BLaER1 treated with 17β-estradiol and CSF1 and Interleukin-3, amounts not matched to agents 10 nM and 100 nM (cell line): ENCODE data around the gene CASS4.
A peak's percentile ranks its signal among the peaks of the same experiment; 100 is the strongest.

ENCODE experiments used
- H3K27ac ChIP-seq, 11 experiments: shearing (Covaris generic); formaldehyde crosslinking; 2 replicates each; pipeline ENCODE4 v1.8.1; 2022
- H3K27me3 ChIP-seq, 11 experiments: shearing (Covaris generic); formaldehyde crosslinking; 2 replicates each; pipeline ENCODE4 v1.8.1; 2022
- H3K36me3 ChIP-seq, 11 experiments: shearing (Covaris generic); formaldehyde crosslinking; 2 replicates each; pipeline ENCODE4 v1.8.1; 2022
- H3K4me1 ChIP-seq, 10 experiments: shearing (Covaris generic); formaldehyde crosslinking; 2 replicates each; pipeline ENCODE4 v1.8.1; 2022
- H3K4me2 ChIP-seq, 11 experiments: shearing (Covaris generic); formaldehyde crosslinking; 2 replicates each; pipeline ENCODE4 v1.8.1; 2022
- H3K4me3 ChIP-seq, 10 experiments: shearing (Covaris generic); formaldehyde crosslinking; 2 replicates each; pipeline ENCODE4 v1.8.1; 2022
- H3K9ac ChIP-seq, 11 experiments: shearing (Covaris generic); formaldehyde crosslinking; 2 replicates each; pipeline ENCODE4 v1.8.1; 2022
- H3K9me3 ChIP-seq, 11 experiments: shearing (Covaris generic); formaldehyde crosslinking; replicated peaks in 1 of 11; 2 replicates each; pipeline ENCODE4 v1.8.1; 2022
- H4K20me1 ChIP-seq, 11 experiments: shearing (Covaris generic); formaldehyde crosslinking; 2 replicates each; pipeline ENCODE4 v1.8.1; 2022
- Cebpa-rat ChIP-seq, 11 experiments: shearing (Covaris generic); IDR thresholded peaks; 2 replicates each; pipeline ENCODE4 v1.8.1; 2022

The CASS4 gene

DNA sequence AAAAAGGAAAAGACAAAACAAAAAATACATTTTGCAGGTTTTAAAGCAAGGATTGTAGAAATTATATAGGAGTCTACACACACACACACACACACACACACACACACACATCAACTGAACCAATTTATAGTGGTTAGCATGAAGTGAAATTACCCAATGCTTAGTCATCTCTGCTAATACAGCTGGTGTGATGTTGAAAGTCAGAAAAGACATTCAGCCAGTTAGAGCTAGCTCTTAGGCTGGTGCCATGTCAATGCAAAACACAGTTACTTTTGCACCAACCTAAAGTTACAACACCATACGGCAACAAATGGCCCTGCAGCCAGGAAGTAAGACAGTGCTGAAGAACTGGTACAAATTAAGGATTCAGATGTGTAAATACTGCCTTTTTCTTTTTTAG lies 38.1 kb upstream of the CASS4 start:
- H3K4me1 ChIP-seq: peaks cover 0 to 38% (median 15%) of the 10 kb centered on the region in 10 experiments; a peak in 16 of 20 replicates
- H3K4me2 ChIP-seq: peak overlapping the region in 5 of 11 experiments; percentile 21 to 41 (median 26); a peak in 5 of 22 replicates
- H3K27ac ChIP-seq: peak overlapping the region in 9 of 11 experiments; percentile 8 to 74 (median 59); a peak in 16 of 22 replicates
- H3K4me3 ChIP-seq: no peak overlapping the region
- peak in 1 of 11 experiments; percentile 43; a peak in 1 of 22 replicates for TF ChIP-seq Cebpa-rat (IDR thresholded peaks at IDR 0.05)
- H3K9ac ChIP-seq: peak overlapping the region in 4 of 11 experiments; percentile 9 to 39 (median 34); a peak in 3 of 22 replicates
- no peaks in the 10 kb centered on the region for H3K9me3 ChIP-seq
- H3K36me3 ChIP-seq: peaks cover 37 to 100% (median 98%) of the 10 kb centered on the region in 11 experiments
- H3K27me3 ChIP-seq: no peaks in the 10 kb centered on the region
- peaks cover 0 to 34% (median 8%) of the 10 kb centered on the region in 11 experiments; a peak in 8 of 22 replicates for H4K20me1 ChIP-seq

DNA sequence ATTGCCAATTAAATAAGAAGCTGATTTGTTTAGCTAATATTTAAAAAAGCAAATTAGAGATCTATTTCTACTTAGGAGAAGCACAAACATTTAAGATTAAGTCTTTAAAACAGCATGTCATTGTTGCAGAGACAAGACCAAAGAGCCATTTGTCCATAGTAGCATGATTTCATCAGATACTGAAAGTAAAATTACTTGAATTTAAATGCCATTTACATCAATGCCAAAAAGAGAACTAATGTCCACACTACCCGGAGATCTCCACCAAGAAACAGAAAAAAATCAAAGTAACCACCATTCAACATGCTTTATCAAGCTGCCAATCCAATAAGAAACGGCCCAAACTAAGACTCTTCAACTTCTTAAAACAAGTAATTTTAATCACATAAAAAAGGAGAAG lies 35.7 kb upstream of the CASS4 start:
- peaks cover 18 to 100% (median 97%) of the 10 kb centered on the region in 11 experiments for H3K36me3 ChIP-seq

DNA sequence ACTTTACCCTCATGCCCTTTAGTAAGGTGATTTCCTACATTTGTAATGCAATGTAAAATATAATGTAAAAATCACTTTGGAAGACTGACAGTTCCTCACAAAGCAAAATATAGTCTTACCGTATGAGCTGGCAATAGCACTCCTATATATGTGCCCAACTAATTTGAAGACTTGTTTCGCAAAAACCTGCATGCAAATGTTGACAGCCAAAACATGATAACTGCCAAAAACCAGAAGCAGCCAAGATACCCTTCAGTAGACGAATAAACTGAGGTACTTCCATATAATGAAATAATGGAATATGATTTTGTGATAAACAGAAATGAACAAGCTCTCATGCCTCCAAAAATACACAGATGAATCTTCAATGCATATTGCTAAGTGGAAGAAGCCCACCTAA lies 33.7 kb upstream of the CASS4 start:
- H3K9me3 ChIP-seq: no peaks in the 10 kb centered on the region
- no peak overlapping the region for H3K9ac ChIP-seq
- H3K27me3 ChIP-seq: no peaks in the 10 kb centered on the region
- H3K4me3 ChIP-seq: no peak overlapping the region
- peaks cover 24 to 100% (median 98%) of the 10 kb centered on the region in 11 experiments for H3K36me3 ChIP-seq
- no peak overlapping the region for H3K27ac ChIP-seq
- TF ChIP-seq Cebpa-rat (IDR thresholded peaks at IDR 0.05): no peak
- H3K4me1 ChIP-seq: peaks cover 0 to 54% (median 11%) of the 10 kb centered on the region in 10 experiments; a peak in 12 of 20 replicates
- H4K20me1 ChIP-seq: peaks cover 0 to 61% (median 15%) of the 10 kb centered on the region in 11 experiments; a peak in 15 of 22 replicates
- H3K4me2 ChIP-seq: no peak overlapping the region

More for the DNA sequence above, 35.7 kb upstream of the CASS4 start:
- Histone ChIP-seq H3K9ac (no peak overlapping the region), H3K4me3 (no peak overlapping the region), H3K4me2 (peak overlapping the region in 2 of 11 experiments; percentile 1 to 33; a peak in 1 of 22 replicates), H3K27ac (peak overlapping the region in 5 of 11 experiments; percentile 5 to 66 (median 20); a peak in 5 of 22 replicates), H3K4me1 (peaks cover 0 to 54% (median 11%) of the 10 kb centered on the region in 10 experiments; a peak in 12 of 20 replicates), H3K27me3 (no peaks in the 10 kb centered on the region), H4K20me1 (peaks cover 0 to 41% (median 8%) of the 10 kb centered on the region in 11 experiments; a peak in 9 of 22 replicates), H3K9me3 (no peaks in the 10 kb centered on the region)
- no peak for TF ChIP-seq Cebpa-rat (IDR thresholded peaks at IDR 0.05)

DNA sequence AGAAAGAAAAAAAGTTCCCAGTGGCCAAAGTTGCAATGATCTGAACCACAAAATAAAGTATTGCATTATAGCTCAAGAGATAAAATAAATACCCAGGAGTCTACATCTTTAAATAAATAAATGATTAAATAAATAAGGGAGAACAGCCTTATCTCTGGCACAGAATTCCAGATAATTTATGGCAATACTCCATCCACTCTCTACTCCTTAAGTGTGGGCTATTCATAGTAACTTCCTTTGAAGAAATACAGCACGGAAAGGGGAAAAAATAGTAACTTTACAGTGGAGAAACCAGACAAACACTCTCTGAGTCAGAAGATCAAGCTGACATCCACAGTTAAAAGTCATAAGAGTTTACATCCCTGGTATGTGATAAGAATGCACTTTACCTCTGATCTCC lies 31.7 kb upstream of the CASS4 start:
- peaks cover 0 to 34% (median 0%) of the 10 kb centered on the region in 10 experiments; a peak in 8 of 20 replicates for H3K4me1 ChIP-seq
- H3K4me2 ChIP-seq: peak overlapping the region in 4 of 11 experiments; percentile 5 to 45 (median 18); a peak in 3 of 22 replicates
- H3K36me3 ChIP-seq: peaks cover 30 to 100% (median 98%) of the 10 kb centered on the region in 11 experiments
- no peak overlapping the region for H3K4me3 ChIP-seq
- no peaks in the 10 kb centered on the region for H3K27me3 ChIP-seq
- no peak overlapping the region for H3K27ac ChIP-seq
- no peaks in the 10 kb centered on the region for H3K9me3 ChIP-seq
- H3K9ac ChIP-seq: no peak overlapping the region
- H4K20me1 ChIP-seq: peaks cover 0 to 67% (median 26%) of the 10 kb centered on the region in 11 experiments; a peak in 15 of 22 replicates
- no peak for TF ChIP-seq Cebpa-rat (IDR thresholded peaks at IDR 0.05)

DNA sequence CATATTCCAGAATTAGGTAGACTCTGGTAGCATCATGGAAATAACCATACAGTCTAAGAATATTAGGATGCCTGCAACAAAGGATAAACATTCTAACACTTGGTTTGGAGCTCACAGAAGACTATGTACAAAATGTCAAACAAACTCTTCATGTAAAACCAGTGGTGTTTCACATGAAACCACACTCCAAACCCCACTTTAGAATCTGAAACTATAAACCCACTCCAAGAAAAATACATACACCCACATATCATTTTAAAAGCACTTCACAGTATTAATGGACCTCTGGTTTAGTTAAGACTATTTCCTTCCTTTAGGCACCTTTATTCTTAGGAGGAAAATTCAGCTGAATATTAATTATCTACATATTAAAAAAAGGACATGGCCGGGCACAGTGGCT lies 30.6 kb upstream of the CASS4 start:
- Histone ChIP-seq H3K4me2 (no peak overlapping the region), H3K27ac (no peak overlapping the region), H3K9me3 (no peaks in the 10 kb centered on the region)

DNA sequence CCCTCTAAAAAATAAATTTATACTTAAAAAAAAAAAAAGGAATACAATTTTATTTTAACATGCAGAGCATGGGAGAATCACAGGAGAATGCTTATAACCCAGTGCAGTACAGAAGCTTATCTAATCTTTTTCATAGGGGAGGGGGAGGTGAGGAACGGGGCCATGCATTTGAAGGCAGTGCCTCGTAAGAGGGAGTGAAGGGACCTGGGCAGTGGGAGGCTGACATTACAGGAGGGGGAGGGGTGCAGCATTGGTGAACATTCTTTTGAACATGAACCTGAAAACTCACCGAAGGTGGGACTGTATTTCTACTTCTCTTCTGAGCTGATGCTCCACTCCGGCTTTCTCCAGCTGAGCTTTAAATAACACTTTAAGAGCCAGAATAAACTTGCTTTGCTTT lies 29.4 kb upstream of the CASS4 start:
- H3K4me3 ChIP-seq: no peak overlapping the region
- peaks cover 0 to 16% (median 0%) of the 10 kb centered on the region in 10 experiments; a peak in 7 of 20 replicates for H3K4me1 ChIP-seq
- no peak overlapping the region; a peak in 1 of 22 replicates for H3K9ac ChIP-seq
- no peak overlapping the region for H3K27ac ChIP-seq
- no peak overlapping the region for H3K4me2 ChIP-seq
- H4K20me1 ChIP-seq: peaks cover 0 to 65% (median 26%) of the 10 kb centered on the region in 11 experiments; a peak in 15 of 22 replicates
- peaks cover 44 to 100% (median 99%) of the 10 kb centered on the region in 11 experiments for H3K36me3 ChIP-seq
- TF ChIP-seq Cebpa-rat (IDR thresholded peaks at IDR 0.05): no peak
- H3K27me3 ChIP-seq: no peaks in the 10 kb centered on the region
- no peaks in the 10 kb centered on the region for H3K9me3 ChIP-seq

More for the DNA sequence above, 30.6 kb upstream of the CASS4 start:
- H3K9ac ChIP-seq: no peak overlapping the region
- H3K36me3 ChIP-seq: peaks cover 40 to 100% (median 99%) of the 10 kb centered on the region in 11 experiments
- H3K4me1 ChIP-seq: peaks cover 0 to 23% (median 0%) of the 10 kb centered on the region in 10 experiments; a peak in 8 of 20 replicates
- TF ChIP-seq Cebpa-rat (IDR thresholded peaks at IDR 0.05): no peak
- H3K27me3 ChIP-seq: no peaks in the 10 kb centered on the region
- H4K20me1 ChIP-seq: peaks cover 0 to 70% (median 26%) of the 10 kb centered on the region in 11 experiments; a peak in 15 of 22 replicates
- no peak overlapping the region for H3K4me3 ChIP-seq

DNA sequence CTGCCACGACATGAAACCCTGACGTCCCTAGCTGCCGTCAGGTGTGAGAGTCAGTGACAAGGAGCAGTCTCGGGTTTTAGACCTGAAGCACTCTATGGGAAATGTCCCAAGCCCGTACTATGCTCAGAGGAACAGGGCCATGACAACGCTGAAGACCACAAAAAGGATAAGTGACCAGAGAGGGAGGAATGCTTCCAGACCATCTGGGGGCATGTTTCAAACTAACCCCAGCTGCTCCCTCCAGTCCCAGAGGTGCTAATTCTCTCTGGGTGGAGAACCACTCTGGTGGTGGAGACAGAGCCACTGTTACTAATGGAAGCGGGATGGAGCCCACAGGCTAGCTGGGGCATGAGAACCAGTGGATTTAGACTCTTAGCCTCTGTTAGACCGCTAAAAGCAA lies 28.7 kb upstream of the CASS4 start:
- Histone ChIP-seq H3K4me2 (no peak overlapping the region), H3K9ac (no peak overlapping the region; a peak in 1 of 22 replicates)

DNA sequence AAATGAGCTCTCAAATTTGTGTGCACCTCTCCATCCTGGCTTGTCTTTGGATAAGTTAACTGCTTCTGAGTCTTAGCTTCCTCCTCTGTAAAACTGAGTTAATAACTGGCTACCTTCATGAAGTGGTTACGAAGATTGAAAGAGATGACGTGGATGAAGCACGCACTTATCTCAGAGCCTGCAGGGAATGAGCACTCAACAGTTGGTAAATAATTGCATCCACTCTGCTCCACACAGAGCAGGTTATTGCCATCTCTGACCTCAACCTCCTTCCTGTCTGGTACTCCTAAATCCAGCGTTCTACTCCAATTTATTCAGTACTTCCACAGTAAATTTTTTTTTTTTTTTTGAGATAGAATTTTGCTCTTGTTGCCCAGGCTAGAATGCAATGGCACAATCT lies 26.9 kb upstream of the CASS4 start:
- Histone ChIP-seq H3K4me3 (no peak overlapping the region), H3K36me3 (peaks cover 42 to 100% (median 99%) of the 10 kb centered on the region in 11 experiments), H3K9me3 (no peaks in the 10 kb centered on the region), H3K27ac (no peak overlapping the region), H3K27me3 (no peaks in the 10 kb centered on the region), H3K9ac (0 out of 22 replicates have a peak overlapping the region, but pooled peaks of 1 of the 11 experiments have one; percentile 19), H4K20me1 (peaks cover 0 to 45% (median 26%) of the 10 kb centered on the region in 11 experiments; a peak in 15 of 22 replicates), H3K4me1 (peaks cover 2 to 13% (median 7%) of the 10 kb centered on the region in 10 experiments; a peak in 19 of 20 replicates), H3K4me2 (no peak overlapping the region)
- TF ChIP-seq Cebpa-rat (IDR thresholded peaks at IDR 0.05): no peak

More for the DNA sequence above, 28.7 kb upstream of the CASS4 start:
- H3K4me3 ChIP-seq: no peak overlapping the region
- peaks cover 44 to 100% (median 99%) of the 10 kb centered on the region in 11 experiments for H3K36me3 ChIP-seq
- TF ChIP-seq Cebpa-rat (IDR thresholded peaks at IDR 0.05): no peak
- H4K20me1 ChIP-seq: peaks cover 0 to 59% (median 26%) of the 10 kb centered on the region in 11 experiments; a peak in 15 of 22 replicates
- no peaks in the 10 kb centered on the region for H3K27me3 ChIP-seq
- H3K4me1 ChIP-seq: peaks cover 0 to 16% (median 0%) of the 10 kb centered on the region in 10 experiments; a peak in 7 of 20 replicates
- H3K27ac ChIP-seq: no peak overlapping the region; a peak in 1 of 22 replicates
- H3K9me3 ChIP-seq: no peaks in the 10 kb centered on the region

DNA sequence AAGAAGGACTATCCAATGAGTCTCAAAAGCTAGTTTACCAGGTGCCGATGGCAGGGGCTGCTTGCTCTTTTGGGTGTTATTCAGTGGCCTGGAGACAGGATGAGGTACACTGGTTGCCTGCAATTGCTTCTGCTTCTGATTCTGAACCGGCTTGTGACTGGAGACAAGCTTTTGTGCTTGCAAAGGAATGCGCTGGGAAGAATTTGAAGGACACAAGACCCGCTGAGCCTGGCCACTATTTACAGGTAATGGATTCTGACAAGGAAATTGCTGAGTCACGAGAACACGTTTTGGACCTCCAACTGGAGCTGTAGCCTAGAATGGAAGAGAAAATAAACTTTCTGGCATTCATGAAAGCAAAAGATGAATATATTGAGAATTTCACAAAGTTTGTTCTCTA lies 25.8 kb upstream of the CASS4 start:
- H3K9me3 ChIP-seq: no peaks in the 10 kb centered on the region
- H3K4me3 ChIP-seq: no peak overlapping the region
- no peaks in the 10 kb centered on the region for H3K27me3 ChIP-seq
- TF ChIP-seq Cebpa-rat (IDR thresholded peaks at IDR 0.05): no peak
- peaks cover 0 to 45% (median 22%) of the 10 kb centered on the region in 11 experiments; a peak in 15 of 22 replicates for H4K20me1 ChIP-seq
- H3K4me1 ChIP-seq: peaks cover 12 to 22% (median 17%) of the 10 kb centered on the region in 10 experiments
- peaks cover 42 to 95% (median 93%) of the 10 kb centered on the region in 11 experiments for H3K36me3 ChIP-seq
- no peak overlapping the region for H3K4me2 ChIP-seq
- H3K27ac ChIP-seq: peak overlapping the region in 2 of 11 experiments; percentile 3 to 31; a peak in 1 of 22 replicates
- no peak overlapping the region for H3K9ac ChIP-seq
